ENCODE measurements around the gene POLK.
"Not testable (repeated sequence)": the region's sequence is repeated elsewhere in the genome, so short reads cannot be mapped to it uniquely, and the experiment has no call there.

DNA sequence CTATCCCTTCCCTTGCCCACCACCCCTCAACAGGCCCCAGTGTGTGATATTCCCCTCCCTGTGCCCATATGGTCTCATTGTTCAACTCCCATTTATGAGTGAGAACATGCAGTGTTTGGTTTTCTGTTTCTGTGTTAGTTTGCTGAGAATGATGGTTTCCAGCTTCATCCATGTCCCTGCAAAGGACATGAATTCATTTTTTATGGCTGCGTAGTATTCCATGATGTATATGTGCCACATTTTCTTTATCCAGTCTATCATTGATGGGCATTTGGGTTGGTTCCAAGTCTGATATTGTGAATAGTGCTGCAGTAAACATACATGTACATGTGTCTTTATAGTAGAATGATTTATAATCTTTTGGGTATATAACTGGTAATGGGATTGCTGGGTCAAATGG lies 49.0 kb downstream of the POLK start:
- TF ChIP-seq, protein P1, sequence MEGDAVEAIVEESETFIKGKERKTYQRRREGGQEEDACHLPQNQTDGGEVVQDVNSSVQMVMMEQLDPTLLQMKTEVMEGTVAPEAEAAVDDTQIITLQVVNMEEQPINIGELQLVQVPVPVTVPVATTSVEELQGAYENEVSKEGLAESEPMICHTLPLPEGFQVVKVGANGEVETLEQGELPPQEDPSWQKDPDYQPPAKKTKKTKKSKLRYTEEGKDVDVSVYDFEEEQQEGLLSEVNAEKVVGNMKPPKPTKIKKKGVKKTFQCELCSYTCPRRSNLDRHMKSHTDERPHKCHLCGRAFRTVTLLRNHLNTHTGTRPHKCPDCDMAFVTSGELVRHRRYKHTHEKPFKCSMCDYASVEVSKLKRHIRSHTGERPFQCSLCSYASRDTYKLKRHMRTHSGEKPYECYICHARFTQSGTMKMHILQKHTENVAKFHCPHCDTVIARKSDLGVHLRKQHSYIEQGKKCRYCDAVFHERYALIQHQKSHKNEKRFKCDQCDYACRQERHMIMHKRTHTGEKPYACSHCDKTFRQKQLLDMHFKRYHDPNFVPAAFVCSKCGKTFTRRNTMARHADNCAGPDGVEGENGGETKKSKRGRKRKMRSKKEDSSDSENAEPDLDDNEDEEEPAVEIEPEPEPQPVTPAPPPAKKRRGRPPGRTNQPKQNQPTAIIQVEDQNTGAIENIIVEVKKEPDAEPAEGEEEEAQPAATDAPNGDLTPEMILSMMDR (IDR thresholded peaks at IDR 0.05 in 4 of 5, conservative IDR thresholded peaks at IDR 0.05 in 1 of 5): not testable (repeated sequence)
- not testable (repeated sequence) for TF ChIP-seq POLR2A (IDR thresholded peaks at IDR 0.05)

Data from gastrocnemius medialis (tissue), 4 donors.